B cell (primary cell): ENCODE measurements around the gene KIF25. TPM values are rescaled to one million over a fixed set of nuclear protein-coding genes. Genes with fewer than 3 reads are reported as not detected.

ENCODE experiments used
- ATAC-seq: fragments of 200-7000 bp; cut with Tn5 transposase; one replicate; pipeline ENCODE4 v1.10.0; 2021; ENCODE audit warnings: low read depth, mild to moderate bottlenecking, moderate number of reproducible peaks, moderate library complexity
- CTCF ChIA-PET: fragments of 350-600 bp; sonication (Branson Sonifier 250); formaldehyde crosslinking; loops from one replicate; lab custom pipeline; 2021; ENCODE audit warnings: antibody characterized with exemption, inconsistent platforms; lab: Charles Lee
- POLR2A ChIA-PET: fragments of 350-600 bp; sonication (Branson Sonifier 250); formaldehyde crosslinking; loops from one replicate; lab custom pipeline; 2021; ENCODE audit warnings: antibody characterized with exemption; lab: Charles Lee
- DNase-seq: peaks from one replicate; pipeline ENCODE4 v3.0.0; 2013
- H2AFZ ChIP-seq: 2 replicates; pipeline ENCODE4 v1.6.1; 2012; ENCODE audit warnings: mild to moderate bottlenecking, low read depth, low read length; ENCODE audit not compliant: insufficient read depth, poor library complexity, severe bottlenecking
- H3K27ac ChIP-seq, 2 donors: 1 replicate in 1 of 2; 2 replicates in 1 of 2; pipeline ENCODE4 v1.5.1; 2012 to 2013; ENCODE audit warnings: low read length in 2 of 2, mild to moderate bottlenecking in 2 of 2, moderate library complexity in 1 of 2
- H3K27me3 ChIP-seq, 4 experiments: fragments of 200-600 bp in 1 of 4; sonication (generic) in 1 of 4; replicated peaks in 1 of 4; 1 replicate in 2 of 4; 2 replicates in 2 of 4; pipeline versions ENCODE4 v1.6.1 to v1.7.0; 2013 to 2016; ENCODE audit warnings: low read length in 3 of 4, mild to moderate bottlenecking in 2 of 4, mixed read lengths in 1 of 4, moderate library complexity in 1 of 4; ENCODE audit not compliant: insufficient read depth in 4 of 4, control insufficient read depth in 3 of 4; ENCODE audit errors: control extremely low read depth in 1 of 4
- H3K36me3 ChIP-seq, 2 experiments: replicated peaks in 1 of 2; 1 replicate in 1 of 2; 2 replicates in 1 of 2; pipeline versions ENCODE4 v1.6.1 to v1.7.1; 2013; ENCODE audit warnings: low read length in 1 of 2; ENCODE audit not compliant: insufficient read depth in 2 of 2, control insufficient read depth in 1 of 2; ENCODE audit errors: control extremely low read depth in 1 of 2, extremely low read depth in 1 of 2
- H3K4me1 ChIP-seq, 2 donors: fragments of 200-600 bp in 1 of 2; sonication (generic) in 1 of 2; 1 replicate in 1 of 2; 2 replicates in 1 of 2; pipeline versions ENCODE4 v1.5.1 to v1.6.1; 2013 to 2017; ENCODE audit warnings: low read length in 2 of 2; ENCODE audit not compliant: control insufficient read depth in 2 of 2, insufficient read depth in 2 of 2
- H3K4me2 ChIP-seq: replicated peaks from 2 replicates; pipeline ENCODE3; 2012; ENCODE audit warnings: mild to moderate bottlenecking, low read depth, low read length; ENCODE audit not compliant: poor library complexity, severe bottlenecking
- H3K4me3 ChIP-seq, 5 experiments: fragments of 200-600 bp in 1 of 5; sonication (generic) in 1 of 5; 1 replicate in 3 of 5; 2 replicates in 2 of 5; pipeline versions ENCODE4 v1.5.1 to v1.7.0; 2011 to 2016; ENCODE audit warnings: low read length in 4 of 5, mild to moderate bottlenecking in 4 of 5, low read depth in 2 of 5, control low read depth in 1 of 5, moderate library complexity in 1 of 5; ENCODE audit not compliant: insufficient read depth in 1 of 5; ENCODE audit errors: control extremely low read depth in 1 of 5, extremely low read depth in 1 of 5
- H3K79me2 ChIP-seq: fragments of 200-600 bp; sonication (generic); one replicate; pipeline ENCODE4 v1.6.0; 2016; ENCODE audit warnings: low read length; ENCODE audit not compliant: control insufficient read depth, insufficient read depth
- H3K9ac ChIP-seq: fragments of 200-600 bp; sonication (generic); 2 replicates; pipeline ENCODE4 v1.6.1; 2017; ENCODE audit warnings: mild to moderate bottlenecking, low read length, moderate library complexity
- H3K9me3 ChIP-seq, 3 donors: one replicate each; pipeline versions ENCODE4 v1.6.1 to v1.7.1; 2013; ENCODE audit warnings: low read length in 2 of 3; ENCODE audit not compliant: control insufficient read depth in 2 of 3, insufficient read depth in 1 of 3; ENCODE audit errors: control extremely low read depth in 1 of 3
- H4K20me1 ChIP-seq: 2 replicates; pipeline ENCODE4 v1.6.0; 2012; ENCODE audit warnings: mild to moderate bottlenecking, low read length; ENCODE audit not compliant: insufficient read depth, control insufficient read depth, poor library complexity, severe bottlenecking
- H3K27ac Mint-ChIP-seq: one replicate; pipeline ENCODE4 v1.8.0; 2021; ENCODE audit warnings: mixed read lengths
- H3K27me3 Mint-ChIP-seq: one replicate; pipeline ENCODE4 v1.8.0; 2021; ENCODE audit warnings: mixed read lengths
- H3K4me1 Mint-ChIP-seq: one replicate; pipeline ENCODE4 v1.8.0; 2021; ENCODE audit warnings: mixed read lengths
- H3K4me3 Mint-ChIP-seq: one replicate; pipeline ENCODE4 v1.8.0; 2021; ENCODE audit warnings: mixed read lengths
- H3K9me3 Mint-ChIP-seq: one replicate; pipeline ENCODE4 v1.8.0; 2022; ENCODE audit warnings: mixed read lengths; ENCODE audit not compliant: insufficient read depth
- EZH2 ChIP-seq: IDR thresholded peaks from 2 replicates; pipeline ENCODE4 v1.6.1; 2012; ENCODE audit warnings: borderline replicate concordance, low read depth, mild to moderate bottlenecking, moderate library complexity, low read length; ENCODE audit not compliant: insufficient read depth, poor library complexity, severe bottlenecking
- WGBS: methylation state at CpG from one replicate; pipeline ENCODE4 v1.1.5; 2013; ENCODE audit warnings: missing lambda C conversion rate; ENCODE audit not compliant: insufficient coverage; 5-methylcytosine and 5-hydroxymethylcytosine counted together
- intact Hi-C: fragments of 100-400 bp; cut with micrococcal nuclease; formaldehyde crosslinking; loops from one replicate; pipeline ENCODE4 v1.10.0; 2022
- polyA plus RNA-seq: library from polyadenylated mRNA; depleted of rRNA; stranded (reverse); fragments of >200 nt; gene quantifications from 2 replicates; pipeline ENCODE4 v1.2.3, GENCODE V29; 2012
- total RNA-seq, 2 donors: library from RNA; stranded (reverse); fragments of 120-200 nt in 1 of 2; gene quantifications; 1 replicate in 1 of 2; 2 replicates in 1 of 2; pipeline versions ENCODE4 v1.2.3 to v1.2.4, GENCODE V29; 2013 to 2022
- TF ChIP-seq, protein P1 (sequence below): fragments of 200-600 bp; IDR thresholded peaks from one replicate; pipeline ENCODE4 v1.8.0; 2022; ENCODE audit warnings: antibody characterized with exemption, mild to moderate bottlenecking

The KIF25 gene
- total and polyA plus RNA-seq, 2 donors (not counting 1 experiment from before 2014, with no cell fraction given): not detected

DNA sequence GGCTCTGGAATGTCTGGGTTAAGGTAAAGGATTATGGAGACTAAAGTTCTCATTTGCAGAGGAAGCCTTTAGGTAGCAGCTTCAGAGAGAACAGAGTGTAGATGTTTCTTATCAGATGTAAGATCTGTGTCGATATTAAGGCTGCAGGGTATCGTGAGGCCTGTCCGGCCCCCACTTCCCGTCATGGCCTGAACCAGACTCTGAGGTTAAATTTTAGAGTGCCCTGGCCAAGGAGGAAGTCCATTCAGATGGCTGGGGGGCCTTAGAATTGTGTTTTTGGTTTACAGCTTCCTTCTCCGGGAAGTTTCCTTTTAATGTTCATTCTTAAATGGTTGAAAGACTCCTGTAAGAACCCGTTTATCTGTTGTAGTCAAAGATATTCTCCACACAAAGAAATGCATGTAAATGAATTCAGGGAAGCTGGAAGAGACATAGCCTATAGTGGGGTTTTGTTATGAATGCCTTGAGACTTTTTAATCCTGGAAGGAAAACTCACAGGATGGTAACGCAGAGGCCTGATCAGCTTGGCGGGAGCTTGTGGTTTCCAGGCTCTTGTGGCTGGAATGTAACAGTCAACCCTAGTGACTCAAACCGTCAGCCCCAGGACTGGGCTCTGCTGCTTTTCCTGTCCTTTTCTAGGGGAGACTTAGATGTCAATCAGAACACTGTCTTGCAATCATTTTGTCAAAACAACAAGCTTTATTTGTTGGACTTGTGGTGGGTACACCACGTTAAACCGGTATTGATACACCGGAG lies 34.7 kb downstream of the KIF25 start:
- H3K27me3 Mint-ChIP-seq: peaks cover 28% of the 10 kb centered on the region
- no peaks in the 10 kb centered on the region for H3K4me1 Mint-ChIP-seq
- peaks cover 0 to 6% (median 2%) of the 10 kb centered on the region in 4 experiments for H3K27me3 ChIP-seq
- 50% methylated on average over 9 of the region's 12 CpGs for whole genome bisulfite sequencing
- POLR2A ChIA-PET: no interaction called here
- no peak overlapping the region for H3K4me2 ChIP-seq
- no peak overlapping the region for H2AFZ ChIP-seq
- CTCF ChIA-PET: no interaction called here
- no peaks in the 10 kb centered on the region for H4K20me1 ChIP-seq
- no peak overlapping the region for H3K4me3 Mint-ChIP-seq
- no peaks in the 10 kb centered on the region for H3K36me3 ChIP-seq
- H3K27ac ChIP-seq: no peak overlapping the region
- ATAC-seq: no peak
- H3K4me1 ChIP-seq: no peaks in the 10 kb centered on the region
- no peaks in the 10 kb centered on the region for H3K9me3 Mint-ChIP-seq
- H3K79me2 ChIP-seq: no peaks in the 10 kb centered on the region
- H3K4me3 ChIP-seq: no peak overlapping the region
- no peak for DNase-seq
- intact Hi-C loops: no loop called here
- H3K27ac Mint-ChIP-seq: no peak overlapping the region
- H3K9ac ChIP-seq: no peak overlapping the region
- TF ChIP-seq, protein P1, sequence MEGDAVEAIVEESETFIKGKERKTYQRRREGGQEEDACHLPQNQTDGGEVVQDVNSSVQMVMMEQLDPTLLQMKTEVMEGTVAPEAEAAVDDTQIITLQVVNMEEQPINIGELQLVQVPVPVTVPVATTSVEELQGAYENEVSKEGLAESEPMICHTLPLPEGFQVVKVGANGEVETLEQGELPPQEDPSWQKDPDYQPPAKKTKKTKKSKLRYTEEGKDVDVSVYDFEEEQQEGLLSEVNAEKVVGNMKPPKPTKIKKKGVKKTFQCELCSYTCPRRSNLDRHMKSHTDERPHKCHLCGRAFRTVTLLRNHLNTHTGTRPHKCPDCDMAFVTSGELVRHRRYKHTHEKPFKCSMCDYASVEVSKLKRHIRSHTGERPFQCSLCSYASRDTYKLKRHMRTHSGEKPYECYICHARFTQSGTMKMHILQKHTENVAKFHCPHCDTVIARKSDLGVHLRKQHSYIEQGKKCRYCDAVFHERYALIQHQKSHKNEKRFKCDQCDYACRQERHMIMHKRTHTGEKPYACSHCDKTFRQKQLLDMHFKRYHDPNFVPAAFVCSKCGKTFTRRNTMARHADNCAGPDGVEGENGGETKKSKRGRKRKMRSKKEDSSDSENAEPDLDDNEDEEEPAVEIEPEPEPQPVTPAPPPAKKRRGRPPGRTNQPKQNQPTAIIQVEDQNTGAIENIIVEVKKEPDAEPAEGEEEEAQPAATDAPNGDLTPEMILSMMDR: no peak
- TF ChIP-seq EZH2: no peak
- peaks cover 0 to 13% (median 2%) of the 10 kb centered on the region in 3 donors for H3K9me3 ChIP-seq

GRCh38 chr6:168033791-168034190 lies 36.3 kb downstream of the KIF25 start:
- H3K4me1 ChIP-seq: no peaks in the 10 kb centered on the region
- no peak overlapping the region for H3K27ac Mint-ChIP-seq
- no peak for ATAC-seq
- no peak for DNase-seq
- no peak overlapping the region for H3K4me3 Mint-ChIP-seq
- ChIA-PET POLR2A (no interaction called here), CTCF (no interaction called here)
- intact Hi-C loops: no loop called here
- H2AFZ ChIP-seq: no peak overlapping the region
- peaks cover 5% of the 10 kb centered on the region for H3K9me3 Mint-ChIP-seq
- no peak overlapping the region for H3K9ac ChIP-seq
- no peak overlapping the region for H3K4me3 ChIP-seq
- H3K4me1 Mint-ChIP-seq: no peaks in the 10 kb centered on the region
- H3K79me2 ChIP-seq: no peaks in the 10 kb centered on the region
- 96% methylated on average over 11 of the region's 12 CpGs for WGBS
- no peak overlapping the region for H3K4me2 ChIP-seq
- peaks cover 30% of the 10 kb centered on the region for H3K27me3 Mint-ChIP-seq
- H3K9me3 ChIP-seq: peaks cover 2 to 26% (median 6%) of the 10 kb centered on the region in 3 donors
- no peaks in the 10 kb centered on the region for H3K36me3 ChIP-seq
- no peak for TF ChIP-seq EZH2
- TF ChIP-seq, protein P1: no peak
- H3K27me3 ChIP-seq: peaks cover 0 to 6% (median 2%) of the 10 kb centered on the region in 4 experiments
- no peaks in the 10 kb centered on the region for H4K20me1 ChIP-seq
- H3K27ac ChIP-seq: no peak overlapping the region
